ENCODE measurements around the gene L3MBTL1. TPM values are rescaled to one million over a fixed set of nuclear protein-coding genes. Genes with fewer than 3 reads are reported as not detected.
A peak's percentile ranks its signal among the peaks of the same experiment; 100 is the strongest.
"Not testable (repeated sequence)": the region's sequence is repeated elsewhere in the genome, so short reads cannot be mapped to it uniquely, and the experiment has no call there.

Gene L3MBTL1
- total and polyA plus RNA-seq, 5 donors, result 4.4 to 6.1 (median 6.1) TPM

GRCh38 chr20:43579861-43580793 is 72.6 kb downstream of the L3MBTL1 start:
- H3K27me3 ChIP-seq (ENCODE audit: control insufficient read depth, insufficient read depth), result no peaks in the 10 kb centered on the region
- DNase-seq (no peak), ATAC-seq (no peak)
- no peaks in the 10 kb centered on the region for H3K9me3 ChIP-seq (ENCODE audit: control insufficient read depth, low read length)
- WGBS, result 67% methylated on average over 7 of the region's 7 CpGs
- no peaks in the 10 kb centered on the region for H3K4me1 ChIP-seq (ENCODE audit: control insufficient read depth, insufficient read depth, low read length)
- intact Hi-C loops (cut with DNase I), result no loop called here
- H3K4me3 ChIP-seq (ENCODE audit: low read length), result no peak overlapping the region
- no peak overlapping the region for H3K27ac ChIP-seq (ENCODE audit: low read length)

GRCh38 chr20:43583133-43583864 is 75.8 kb downstream of the L3MBTL1 start:
- Histone ChIP-seq H3K4me1 (ENCODE audit: control insufficient read depth, insufficient read depth, low read length) (no peaks in the 10 kb centered on the region), H3K27ac (ENCODE audit: low read length) (no peak overlapping the region), H3K27me3 (ENCODE audit: control insufficient read depth, insufficient read depth) (no peaks in the 10 kb centered on the region), H3K9me3 (ENCODE audit: control insufficient read depth, low read length) (no peaks in the 10 kb centered on the region), H3K4me3 (ENCODE audit: low read length) (no peak overlapping the region)
- WGBS, result 71% methylated on average over 7 of the region's 7 CpGs
- no peak for ATAC-seq
- intact Hi-C loops (cut with DNase I), result no loop called here
- no peak for DNase-seq

GRCh38 chr20:43583982-43584432 is 76.5 kb downstream of the L3MBTL1 start:
- intact Hi-C loops (cut with DNase I), result no loop called here
- H3K27ac ChIP-seq (ENCODE audit: low read length), result no peak overlapping the region
- H3K27me3 ChIP-seq (ENCODE audit: control insufficient read depth, insufficient read depth), result no peaks in the 10 kb centered on the region
- H3K9me3 ChIP-seq (ENCODE audit: control insufficient read depth, low read length), result no peaks in the 10 kb centered on the region
- H3K4me3 ChIP-seq (ENCODE audit: low read length), result no peak overlapping the region
- 30% methylated on average over 2 of the region's 2 CpGs for WGBS
- DNase-seq (peak; percentile 88 to 94 (median 91)), ATAC-seq (peak; percentile 86 to 95)
- no peaks in the 10 kb centered on the region for H3K4me1 ChIP-seq (ENCODE audit: control insufficient read depth, insufficient read depth, low read length)

GRCh38 chr20:43584448-43585136 is 77.1 kb downstream of the L3MBTL1 start:
- Histone ChIP-seq H3K27ac (ENCODE audit: low read length) (no peak overlapping the region), H3K4me1 (ENCODE audit: control insufficient read depth, insufficient read depth, low read length) (no peaks in the 10 kb centered on the region), H3K27me3 (ENCODE audit: control insufficient read depth, insufficient read depth) (no peaks in the 10 kb centered on the region), H3K4me3 (ENCODE audit: low read length) (no peak overlapping the region), H3K9me3 (ENCODE audit: control insufficient read depth, low read length) (no peaks in the 10 kb centered on the region)
- peak; percentile 34 to 39 for ATAC-seq
- 60% methylated on average over 7 of the region's 7 CpGs for WGBS
- intact Hi-C loops (cut with DNase I), result no loop called here
- DNase-seq, result peak in 1 of 3 donors; percentile 17

GRCh38 chr20:43586641-43587040 is 79.1 kb downstream of the L3MBTL1 start:
- Histone ChIP-seq H3K27ac (ENCODE audit: low read length) (no peak overlapping the region), H3K9me3 (ENCODE audit: control insufficient read depth, low read length) (no peaks in the 10 kb centered on the region), H3K4me3 (ENCODE audit: low read length) (no peak overlapping the region), H3K4me1 (ENCODE audit: control insufficient read depth, insufficient read depth, low read length) (peaks cover 2% of the 10 kb centered on the region), H3K27me3 (ENCODE audit: control insufficient read depth, insufficient read depth) (no peaks in the 10 kb centered on the region)
- ATAC-seq (no peak), DNase-seq (no peak)
- intact Hi-C loops (cut with DNase I), result no loop called here
- 85% methylated on average over 8 of the region's 8 CpGs for WGBS

- H3K4me1 ChIP-seq (ENCODE audit: control insufficient read depth, insufficient read depth, low read length); H3K9me3 ChIP-seq (ENCODE audit: control insufficient read depth, low read length); intact Hi-C loops (cut with DNase I); DNase-seq; ATAC-seq; H3K27ac ChIP-seq (ENCODE audit: low read length); H3K27me3 ChIP-seq (ENCODE audit: control insufficient read depth, insufficient read depth); H3K4me3 ChIP-seq (ENCODE audit: low read length): not testable (repeated sequence)
- WGBS, result 86% methylated on average over 10 of the region's 10 CpGs
Measured at GRCh38 chr20:43588526-43588925, 81.0 kb downstream of the L3MBTL1 start.

- intact Hi-C loops (cut with DNase I), result loop anchor here in 1 of 4 donors (10.0 kb wide), 1 partner anchor 135 kb away; the partner anchor contains the start of gene SRSF6
- ATAC-seq (peak; percentile 4 to 9), DNase-seq (peak in 1 of 3 donors; percentile 14)
- no peaks in the 10 kb centered on the region for H3K27me3 ChIP-seq (ENCODE audit: control insufficient read depth, insufficient read depth)
- peak overlapping the region; percentile 83 for H3K27ac ChIP-seq (ENCODE audit: low read length)
- 31% methylated on average over 9 of the region's 9 CpGs for WGBS
- peaks cover 2% of the 10 kb centered on the region for H3K4me1 ChIP-seq (ENCODE audit: control insufficient read depth, insufficient read depth, low read length)
- no peaks in the 10 kb centered on the region for H3K9me3 ChIP-seq (ENCODE audit: control insufficient read depth, low read length)
- peak overlapping the region; percentile 86 for H3K4me3 ChIP-seq (ENCODE audit: low read length)
Measured at GRCh38 chr20:43590036-43590391, 82.5 kb downstream of the L3MBTL1 start.

GRCh38 chr20:43590392-43591303 is 83.2 kb downstream of the L3MBTL1 start, which contains the start of gene IFT52:
TSS of gene IFT52 (plus strand) at chr20:43590937. CDS start at chr20:43594699, 3,762 bp downstream.
- Histone ChIP-seq H3K27me3 (ENCODE audit: control insufficient read depth, insufficient read depth) (no peaks in the 10 kb centered on the region), H3K27ac (ENCODE audit: low read length) (peak within 1 kb of the TSS; percentile 83), H3K4me1 (ENCODE audit: control insufficient read depth, insufficient read depth, low read length) (peaks cover 2% of the 10 kb centered on the region), H3K4me3 (ENCODE audit: low read length) (peak within 1 kb of the TSS; percentile 86), H3K9me3 (ENCODE audit: control insufficient read depth, low read length) (no peaks in the 10 kb centered on the region)
- intact Hi-C loops (cut with DNase I), result loop anchor here in 1 of 4 donors (10.0 kb wide), 1 partner anchor 136 kb away; the partner anchor contains the start of gene SRSF6
- ATAC-seq (peak; percentile 100), DNase-seq (peak; percentile 93 to 97 (median 97))
- WGBS, result under 1% methylated on average over 68 of the region's 68 CpGs

Measured in right cardiac atrium (tissue), 5 donors.